ENCODE data around the gene USP6NL.

GRCh38 chr10:11525503-11525902, 85.9 kb downstream of the USP6NL start:
- TF ChIP-seq POLR2A (IDR thresholded peaks at IDR 0.05; ENCODE audit: low read length) (no peak), GATA1 (IDR thresholded peaks at IDR 0.05; ENCODE audit: low read depth, low read length) (no peak)

All from erythroblast (primary cell).